GM12891 (cell line): ENCODE results near the gene PDGFRB.

Source experiments
- PAX5 ChIP-seq: IDR thresholded peaks from 2 replicates; pipeline ENCODE4 v1.6.1; 2011; ENCODE audit warnings: low read length, moderate library complexity, mild to moderate bottlenecking; ENCODE audit not compliant: insufficient read depth, severe bottlenecking
- POLR2A ChIP-seq: IDR thresholded peaks from 2 replicates; pipeline ENCODE4 v1.6.1; 2011; ENCODE audit warnings: low read depth, low read length, control low read depth
- POLR2AphosphoS5 ChIP-seq: IDR thresholded peaks from 2 replicates; pipeline ENCODE4 v1.6.1; 2011; ENCODE audit warnings: low read depth, low read length, control low read depth
- POU2F2 ChIP-seq: IDR thresholded peaks from 2 replicates; pipeline ENCODE4 v1.6.1; 2011; ENCODE audit warnings: low read depth, mild to moderate bottlenecking, control low read depth, low read length, moderate library complexity
- SPI1 ChIP-seq: IDR thresholded peaks from 2 replicates; pipeline ENCODE4 v1.6.1; 2011; ENCODE audit warnings: low read depth, low read length, control low read depth
- TAF1 ChIP-seq: IDR thresholded peaks from 2 replicates; pipeline ENCODE4 v1.6.1; 2011; ENCODE audit warnings: low read depth, low read length, control low read depth

DNA sequence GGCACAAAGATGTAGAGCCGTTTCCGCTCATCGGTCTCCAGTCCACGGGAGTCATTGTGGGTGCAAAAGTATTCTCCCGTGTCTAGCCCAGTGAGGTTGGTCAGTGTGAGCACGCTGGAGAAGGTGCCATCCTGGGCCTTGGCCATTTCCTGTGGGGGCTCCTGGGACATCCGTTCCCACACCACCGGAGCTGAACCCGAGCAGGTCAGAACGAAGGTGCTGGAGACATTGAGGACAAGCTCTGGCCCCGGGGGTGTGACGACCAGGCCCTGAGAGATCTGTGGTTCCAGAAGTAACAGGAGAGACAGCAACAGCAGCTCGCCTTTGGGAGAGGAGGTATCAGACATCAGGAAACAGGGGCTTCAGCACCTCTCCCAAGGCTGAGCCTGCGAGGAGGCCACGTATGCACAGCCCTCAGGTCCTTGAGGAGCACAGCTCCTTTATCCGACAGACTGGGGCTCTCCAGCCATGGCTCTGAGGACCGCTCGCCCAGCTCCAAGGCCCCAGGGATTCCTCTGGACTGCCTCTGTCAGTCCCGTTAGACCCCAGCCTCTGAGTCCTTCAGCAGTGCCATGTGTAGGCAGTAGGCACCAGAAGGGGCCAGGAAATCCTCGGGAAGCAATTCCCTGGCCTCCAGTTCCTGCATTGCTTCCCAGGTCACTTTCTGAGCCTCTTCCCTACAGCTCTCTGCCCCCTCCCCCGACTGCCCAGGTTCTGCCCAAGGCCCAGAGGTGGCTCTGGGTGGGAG is 19.9 kb downstream of the PDGFRB start:
- TF ChIP-seq POLR2AphosphoS5 (no peak), TAF1 (no peak), POLR2A (no peak), SPI1 (no peak), PAX5 (no peak), POU2F2 (no peak)
